CD4-positive, alpha-beta T cell treated with Interleukin-1 beta for 1 hour (primary cell): ENCODE measurements around the gene LXN.
"Not testable (repeated sequence)": the region's sequence is repeated elsewhere in the genome, so short reads cannot be mapped to it uniquely, and the experiment has no call there.

ENCODE experiments used
- DNase-seq, 2 donors: peaks; one replicate each; pipeline ENCODE4 v3.0.0-alpha.2; 2020 to 2022

LXN gene, protein sequence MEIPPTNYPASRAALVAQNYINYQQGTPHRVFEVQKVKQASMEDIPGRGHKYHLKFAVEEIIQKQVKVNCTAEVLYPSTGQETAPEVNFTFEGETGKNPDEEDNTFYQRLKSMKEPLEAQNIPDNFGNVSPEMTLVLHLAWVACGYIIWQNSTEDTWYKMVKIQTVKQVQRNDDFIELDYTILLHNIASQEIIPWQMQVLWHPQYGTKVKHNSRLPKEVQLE

DNA sequence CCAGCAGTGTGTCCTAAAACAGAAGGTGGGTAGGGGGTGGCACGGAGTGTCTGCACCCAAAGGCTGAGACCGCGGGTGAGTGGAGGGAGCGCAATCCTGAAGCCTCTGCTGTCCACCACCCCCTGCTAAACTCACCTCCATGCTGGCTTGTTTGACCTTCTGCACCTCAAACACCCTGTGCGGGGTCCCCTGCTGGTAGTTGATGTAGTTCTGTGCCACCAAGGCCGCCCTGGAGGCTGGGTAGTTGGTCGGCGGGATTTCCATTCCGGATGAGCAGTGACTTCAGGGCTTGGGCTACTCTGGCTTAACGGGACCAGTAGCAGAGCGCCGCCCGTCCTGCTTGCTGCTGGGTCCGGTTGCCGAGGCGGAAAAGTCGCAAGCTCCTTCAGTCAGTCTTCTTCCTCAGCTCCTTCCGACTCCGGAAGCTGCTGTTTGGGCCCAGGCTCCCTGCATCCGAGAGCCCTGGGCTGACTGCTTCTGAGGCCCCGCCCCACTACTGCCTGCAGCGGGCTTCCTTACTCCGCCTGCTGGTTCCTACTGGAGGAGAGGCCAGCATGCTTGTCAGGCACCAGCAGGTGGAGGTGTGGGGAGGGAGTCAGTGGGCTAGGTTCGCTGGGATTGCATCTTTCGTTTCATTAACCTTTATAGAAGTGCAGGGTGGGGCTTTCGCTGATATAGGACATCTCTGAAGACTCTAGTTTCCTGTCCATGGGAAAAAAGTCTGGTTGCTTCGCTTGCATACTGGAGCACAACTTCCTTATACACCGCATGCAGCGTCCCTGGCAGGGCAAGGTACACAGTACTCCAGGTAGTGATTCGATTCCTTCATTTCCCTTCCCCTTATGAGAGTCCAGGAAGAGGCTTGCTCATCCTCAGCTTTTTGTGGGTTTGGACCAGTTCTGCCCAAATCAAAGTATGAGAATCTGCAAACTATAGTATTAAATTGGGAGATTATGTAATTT lies at the start of gene LXN:
LXN (minus strand) TSS at position 434 of the 962 bp plus-strand sequence; CDS start at position 264, 170 bp downstream.
- peak; percentile 74 to 80 for DNase-seq

DNA sequence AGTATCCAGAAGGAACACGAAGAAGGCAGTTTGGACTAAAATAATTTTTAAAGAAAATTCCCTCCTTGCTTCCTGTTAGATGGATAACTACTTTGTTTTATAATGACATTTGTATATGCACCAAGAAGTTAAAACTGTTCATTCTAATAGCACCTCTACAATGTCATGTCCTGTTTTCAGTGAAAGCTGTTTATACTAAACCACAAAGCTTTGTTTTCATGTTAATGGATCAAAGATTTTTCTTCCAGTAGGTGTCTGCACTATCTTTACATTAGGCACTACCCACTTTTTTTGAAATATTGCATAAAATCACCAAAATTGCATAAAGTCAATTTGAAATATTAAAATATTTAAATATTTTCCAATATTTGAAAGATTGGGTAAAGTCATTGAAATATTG lies 49.7 kb upstream of the LXN start:
- peak in 1 of 2 donors; percentile 8 for DNase-seq

DNA sequence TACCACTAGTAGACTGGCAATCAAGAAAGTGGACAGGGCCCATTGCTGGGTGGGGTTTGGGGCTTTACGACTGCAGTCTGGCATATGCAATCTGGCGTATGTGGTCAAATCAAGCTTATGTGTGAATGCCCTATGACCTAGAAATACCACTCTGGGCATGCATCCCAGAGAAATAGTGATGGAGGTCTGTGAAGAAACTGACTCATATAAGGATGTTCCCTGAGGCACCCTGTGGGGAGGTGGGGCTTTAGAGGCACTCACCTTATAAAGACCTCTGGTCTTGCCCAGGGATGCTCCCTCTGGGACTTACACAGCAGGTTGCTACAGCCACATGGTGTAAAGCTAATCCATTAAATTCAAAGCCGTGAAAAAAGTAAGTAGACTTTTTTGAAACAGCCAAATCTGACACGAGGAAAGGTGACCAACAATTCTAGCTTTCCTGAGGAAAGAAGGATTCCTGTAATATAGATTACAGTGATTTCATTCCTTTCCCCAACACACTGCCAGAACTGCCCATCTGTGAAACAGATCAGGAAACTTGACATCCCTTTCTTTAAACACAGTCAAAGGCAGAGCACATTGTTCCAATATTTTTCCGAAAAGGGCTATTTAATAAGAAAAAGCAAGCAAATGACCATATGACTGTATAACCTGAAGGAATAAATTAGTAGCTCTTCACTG lies 46.2 kb upstream of the LXN start:
- no peak for DNase-seq

DNA sequence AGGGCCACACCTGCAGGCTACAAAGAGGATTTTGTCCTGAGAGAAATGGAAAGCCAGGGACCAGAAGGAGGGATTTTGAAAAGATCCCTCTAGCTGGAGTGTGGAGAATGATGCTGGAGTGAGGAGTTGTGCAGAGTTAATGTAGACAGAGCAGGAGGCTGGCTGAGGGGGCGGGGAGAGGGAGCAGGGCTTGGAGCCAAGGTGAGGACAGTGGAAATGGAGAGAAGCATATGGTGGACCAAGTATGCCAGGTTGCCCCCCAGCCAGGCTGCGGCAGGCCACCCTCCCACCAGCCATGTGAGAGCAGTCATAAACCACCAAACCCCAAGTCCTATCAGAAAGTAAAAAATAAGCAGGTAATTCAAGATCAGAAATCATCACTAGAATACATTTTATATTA lies 45.1 kb upstream of the LXN start:
- DNase-seq: no peak

GRCh38 chr3:158713094-158713499 lies 40.6 kb upstream of the LXN start:
- DNase-seq: no peak

- DNase-seq: no peak
Measured at GRCh38 chr3:158712443-158712842, 40.0 kb upstream of the LXN start.

DNA sequence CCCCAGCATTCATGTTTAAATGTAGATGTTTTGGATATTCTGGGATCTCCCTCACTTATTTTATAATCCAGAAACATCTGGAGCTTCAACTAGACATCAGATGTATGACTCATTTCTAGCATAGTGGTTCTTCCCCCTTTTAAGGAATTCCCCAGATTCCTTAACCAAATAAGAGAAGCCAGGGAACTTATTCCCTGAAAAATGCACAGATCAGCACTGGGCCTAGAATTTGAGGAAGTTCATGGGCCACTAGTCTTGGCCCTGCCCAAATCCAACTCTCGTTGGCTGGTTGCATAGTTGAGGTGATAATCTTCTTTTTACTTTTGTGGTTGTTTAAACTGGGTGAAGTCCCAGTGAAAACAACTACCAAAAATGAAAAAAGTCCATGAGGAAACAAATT lies 39.4 kb upstream of the LXN start:
- no peak for DNase-seq

DNA sequence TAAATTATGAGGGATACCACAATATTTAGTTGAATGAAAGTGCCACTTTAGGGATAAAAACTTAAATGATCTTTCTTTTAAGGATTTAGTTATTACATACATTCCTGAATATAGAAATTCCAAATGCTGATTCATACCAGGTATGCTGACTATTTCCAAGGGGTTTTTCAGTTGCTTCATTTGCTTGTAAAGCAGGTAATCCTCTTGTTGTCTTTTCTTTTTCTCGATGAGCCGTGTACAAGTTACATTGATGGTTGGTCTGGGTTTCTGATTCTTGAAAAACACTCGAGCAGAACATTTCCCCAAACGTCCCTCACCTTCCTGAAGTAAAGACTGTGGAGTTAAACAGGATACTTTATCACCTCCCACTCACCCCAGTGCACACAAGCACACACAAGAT lies 38.2 kb upstream of the LXN start:
- no peak for DNase-seq

- no peak for DNase-seq
Measured at GRCh38 chr3:158709666-158710083, 37.2 kb upstream of the LXN start.

- no peak for DNase-seq
Measured at GRCh38 chr3:158703566-158703965, 31.1 kb upstream of the LXN start.

- no peak for DNase-seq
Measured at GRCh38 chr3:158702815-158703481, 30.5 kb upstream of the LXN start.

DNA sequence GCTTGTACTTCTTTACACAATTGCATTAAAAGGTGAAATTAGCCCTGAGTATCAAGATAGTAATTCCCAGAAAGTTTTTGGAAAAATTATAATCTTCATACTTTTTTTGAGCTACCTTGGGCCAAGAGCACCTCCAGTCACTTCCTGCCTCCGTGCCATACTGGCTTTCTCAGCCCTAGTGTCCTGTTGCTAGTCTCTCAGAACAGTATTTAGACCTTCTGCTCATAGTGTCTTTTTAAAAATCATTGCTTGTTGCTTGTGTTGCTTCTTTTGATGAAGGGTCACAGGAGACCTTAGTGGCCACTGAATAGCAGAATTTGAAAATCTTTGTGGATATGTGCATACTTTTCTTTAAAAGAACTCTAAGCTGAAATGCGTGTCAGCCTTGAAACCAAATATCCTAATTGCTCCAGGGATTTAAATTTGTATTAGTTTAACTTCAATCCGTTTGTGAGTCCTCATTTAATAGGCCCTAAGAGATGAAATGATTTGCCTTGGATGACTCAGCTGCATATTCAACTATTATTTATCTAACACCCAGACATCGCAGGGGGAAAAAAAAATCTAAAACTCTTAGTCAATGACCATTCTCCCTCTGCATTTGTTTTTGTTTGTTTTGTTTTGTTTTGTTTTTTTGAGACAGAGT lies 29.1 kb upstream of the LXN start:
- DNase-seq: no peak

- DNase-seq: no peak
Measured at GRCh38 chr3:158700559-158700958, 28.1 kb upstream of the LXN start.

GRCh38 chr3:158696618-158697017 lies 24.2 kb upstream of the LXN start:
- DNase-seq: no peak

DNA sequence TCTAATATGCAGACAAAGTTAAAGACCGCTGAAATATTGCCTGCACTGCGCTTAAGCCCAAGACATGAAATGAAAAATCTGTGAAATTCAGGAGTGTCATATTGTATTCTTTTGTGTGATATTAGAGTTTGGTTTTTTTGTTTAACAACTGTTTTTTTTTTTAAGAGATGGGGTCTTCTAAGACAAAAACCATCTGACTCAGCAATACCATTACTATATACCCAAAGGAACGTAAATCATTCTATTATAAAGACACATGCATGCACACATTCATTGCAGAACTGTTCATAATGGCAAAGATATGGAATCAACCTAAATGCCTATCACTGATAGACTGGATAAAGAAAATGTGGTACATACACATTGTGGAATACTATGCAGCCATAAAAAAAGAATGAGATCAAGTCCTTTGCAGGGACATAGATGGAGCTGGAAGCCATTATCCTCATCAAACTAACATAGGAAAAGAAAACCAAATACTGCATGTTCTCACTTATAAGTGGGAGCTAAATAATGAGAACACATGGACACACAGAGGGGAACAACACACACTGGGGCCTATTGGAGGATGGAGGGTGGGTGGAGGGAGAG lies 21.5 kb upstream of the LXN start:
- DNase-seq: not testable (repeated sequence)

- no peak for DNase-seq
Measured at GRCh38 chr3:158685159-158685558, 12.7 kb upstream of the LXN start.

GRCh38 chr3:158683230-158683962 lies 10.9 kb upstream of the LXN start:
- no peak for DNase-seq

DNA sequence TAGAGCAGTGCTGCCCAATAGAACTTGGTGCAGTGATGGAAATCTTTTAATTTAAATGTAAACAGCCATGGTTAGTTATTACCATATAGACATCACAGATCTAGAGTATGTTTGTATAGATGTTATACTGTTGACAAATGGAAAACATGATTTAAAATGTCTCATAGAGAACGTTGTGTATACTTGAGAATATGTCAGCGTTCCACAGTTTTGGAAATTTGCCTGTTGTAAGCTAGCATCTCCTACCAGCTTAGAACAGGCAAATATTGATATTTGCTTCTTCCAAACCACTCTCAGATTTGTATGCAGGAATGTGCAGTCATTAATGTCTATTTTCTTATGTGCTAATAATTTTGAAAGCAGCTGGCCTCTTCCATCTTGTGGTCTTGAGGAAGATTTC lies 8.4 kb upstream of the LXN start:
- no peak for DNase-seq

DNA sequence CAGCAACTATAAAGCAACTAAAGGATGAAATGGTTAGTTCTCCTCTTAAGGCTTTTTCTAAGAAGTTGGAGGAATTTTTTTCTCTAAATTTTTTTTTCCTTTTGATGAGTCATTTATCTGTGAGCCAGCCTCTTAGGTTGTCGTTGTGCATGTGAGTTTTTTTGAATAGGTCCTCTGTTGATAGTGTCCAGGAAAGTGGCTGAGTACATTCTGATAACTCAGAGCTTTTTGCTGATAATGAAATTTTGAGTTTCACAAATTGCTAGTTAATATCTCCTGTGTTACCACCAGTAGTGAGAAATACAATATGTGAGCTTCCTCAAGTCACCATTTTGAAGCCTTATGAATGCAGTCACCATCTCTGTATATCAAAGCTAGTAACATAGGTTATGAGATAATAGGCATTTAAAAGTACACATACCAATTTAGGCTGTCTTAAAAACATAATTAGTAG lies 7.1 kb upstream of the LXN start:
- DNase-seq: no peak

DNA sequence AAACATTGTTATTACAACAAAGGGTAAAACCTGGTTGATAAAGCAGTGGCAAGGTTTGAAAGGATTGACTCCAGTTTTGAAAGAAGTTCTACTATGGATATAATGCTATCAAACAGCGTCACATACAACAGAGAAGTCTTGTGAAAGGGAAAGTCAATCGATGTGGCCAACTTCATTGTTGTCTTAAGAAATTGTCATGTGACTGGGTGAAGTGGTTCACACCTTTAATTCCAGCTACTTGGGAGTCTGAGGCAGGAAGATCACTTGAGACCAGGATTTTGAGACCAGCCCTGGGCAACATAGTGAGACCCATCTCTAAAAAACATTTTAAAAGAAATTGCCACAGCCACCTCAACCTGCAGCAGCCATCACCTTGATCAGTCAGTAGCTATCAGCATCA lies 6.2 kb upstream of the LXN start:
- DNase-seq: no peak

DNA sequence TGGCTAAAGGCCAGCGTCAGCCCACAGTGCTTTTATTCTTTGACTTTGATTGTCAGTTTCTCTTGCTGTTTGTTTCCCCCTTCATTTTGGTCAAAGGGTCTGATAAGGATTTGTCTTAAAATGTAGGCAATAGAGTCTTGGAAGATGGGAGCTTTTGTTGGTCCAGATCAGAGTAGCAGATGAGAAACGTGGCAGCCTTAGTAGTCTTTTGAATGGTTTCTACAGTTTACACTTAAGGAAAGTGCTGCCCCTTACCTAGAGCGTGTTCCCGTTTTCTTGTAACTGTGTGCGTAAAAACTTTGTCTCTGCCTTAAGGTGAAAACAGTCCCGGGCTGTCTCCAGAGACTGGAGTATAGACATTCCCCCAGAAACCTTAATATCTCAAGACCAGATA lies 630 bp downstream of the LXN start:
- DNase-seq: no peak
